Psoas muscle (tissue), 8 donors: ENCODE measurements around the gene VWF. TPM values are rescaled to one million over a fixed set of nuclear protein-coding genes. Genes with fewer than 3 reads are reported as not detected.

Experiments
- ATAC-seq, 4 donors: fragments of 200-7000 bp; cut with Tn5 transposase; one replicate each; pipeline ENCODE4 v1.9.1; 2020; ENCODE audit warnings: moderate library complexity in 3 of 4, mild to moderate bottlenecking in 2 of 4
- DNase-seq, 2 donors: peaks; one replicate each; pipeline ENCODE4 v3.0.0-alpha.2; 2020
- H3K27ac ChIP-seq: fragments of 200-600 bp; one replicate; pipeline ENCODE4 v1.8.0; 2022
- H3K27me3 ChIP-seq, 3 donors: fragments of 200-600 bp in 1 of 3; one replicate each; pipeline versions ENCODE4 v1.6.1 to v1.8.0; 2013 to 2022; ENCODE audit warnings: low read length in 2 of 3, mild to moderate bottlenecking in 2 of 3, moderate library complexity in 1 of 3; ENCODE audit not compliant: insufficient read depth in 3 of 3
- H3K36me3 ChIP-seq, 2 donors: fragments of 200-600 bp in 1 of 2; one replicate each; pipeline versions ENCODE4 v1.6.1 to v1.8.0; 2013 to 2022; ENCODE audit warnings: low read depth in 1 of 2, mild to moderate bottlenecking in 1 of 2, moderate library complexity in 1 of 2; ENCODE audit not compliant: insufficient read depth in 1 of 2
- H3K4me1 ChIP-seq: fragments of 200-600 bp; one replicate; pipeline ENCODE4 v1.8.0; 2022
- H3K4me3 ChIP-seq: fragments of 200-600 bp; one replicate; pipeline ENCODE4 v1.8.0; 2022; ENCODE audit warnings: mild to moderate bottlenecking
- H3K9me3 ChIP-seq: fragments of 200-600 bp; one replicate; pipeline ENCODE4 v1.8.0; 2022
- whole genome bisulfite sequencing, 3 donors: extraction: QIAGEN DNeasy Blood & Tissue Kit; methylation state at CpG; one replicate each; pipeline versions ENCODE4 v1.1.6 to v1.1.7; 2013; 5-methylcytosine and 5-hydroxymethylcytosine counted together
- intact Hi-C, 2 donors: fragments of 100-400 bp; cut with DNase I; formaldehyde crosslinking; loops; one replicate each; pipeline versions ENCODE4 v1.11.0 to v1.14.2; 2022
- polyA plus RNA-seq, 3 donors: library from polyadenylated mRNA; stranded (reverse); fragments of 200-250 nt; gene quantifications; one replicate each; pipeline ENCODE4 v1.2.3, GENCODE V29; 2013
- total RNA-seq, 4 donors: library from RNA; stranded (reverse); fragmentation: NEBNext Ultra II Directional in 2 of 4; extraction: Animal tissue kit (Norgen Biotek cat#: 25700) in 2 of 4; gene quantifications; one replicate each; pipeline versions ENCODE4 v1.2.1 to v1.2.4, GENCODE V29; 2021 to 2023
- TF ChIP-seq, protein P1 (sequence below): fragments of 200-600 bp; IDR thresholded peaks from one replicate; pipeline ENCODE4 v1.8.0; 2022; ENCODE audit warnings: antibody characterized with exemption
- donor health status: healthy with polysubstance abuse.
- donor health status: DM: no; HTN: no; CAD: no; lungs with moderate emphysema.
- donor health status: Bipolar disorder and iron deficiency.
- donor health status: healthy.
- donor health status: DM: yes; HTN: yes; CAD: no.
- donor health status: DM: no; HTN: no; CAD: no.
- donor health status: DM: no; HTN: no; CAD: no.
- donor health status: DM: yes; HTN: yes; CAD: no.

Gene VWF
- total and polyA plus RNA-seq, 7 donors, result 49.6 to 206 (median 122) TPM

DNA sequence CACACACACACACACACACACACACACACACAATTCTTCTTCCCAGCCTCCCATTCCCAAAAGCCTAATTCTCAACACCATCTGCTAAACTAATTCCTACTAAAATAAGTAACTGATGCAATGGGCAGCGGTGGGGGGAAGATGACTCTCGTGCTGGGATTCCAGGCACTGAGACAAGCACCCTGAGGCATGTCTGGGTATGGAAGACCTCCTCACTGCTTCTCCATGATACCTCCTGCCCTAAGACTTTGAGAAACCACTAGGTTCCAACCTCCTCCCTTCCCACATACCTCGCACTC, 789 bp upstream of the VWF start:
- DNase-seq, result no peak
- intact Hi-C loops, result no loop called here

DNA sequence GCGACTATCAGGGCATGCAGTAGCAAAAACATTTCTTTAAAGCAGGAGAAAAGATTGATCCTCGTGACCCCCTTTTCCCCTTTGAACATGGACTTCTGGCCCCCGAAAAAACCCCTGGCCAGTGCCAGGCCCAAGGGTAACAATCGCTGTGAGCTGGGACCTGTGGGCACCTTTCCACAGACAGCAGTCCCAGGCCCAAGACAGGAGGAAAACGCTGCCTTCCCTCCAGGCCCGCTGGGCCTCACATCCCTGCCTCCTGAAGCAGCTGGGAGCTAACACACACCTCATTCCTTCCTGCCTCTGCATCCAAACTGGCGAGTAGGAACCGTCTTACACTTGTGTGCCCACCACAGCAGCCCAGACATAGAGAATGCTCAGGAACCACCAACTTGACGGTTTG, 1.2 kb downstream of the VWF start:
- Histone ChIP-seq H3K27me3 (no peaks in the 10 kb centered on the region), H3K4me1 (no peaks in the 10 kb centered on the region), H3K9me3 (no peaks in the 10 kb centered on the region), H3K4me3 (peak overlapping the region; percentile 60), H3K27ac (peak overlapping the region; percentile 74), H3K36me3 (no peaks in the 10 kb centered on the region)
- TF ChIP-seq, protein P1, sequence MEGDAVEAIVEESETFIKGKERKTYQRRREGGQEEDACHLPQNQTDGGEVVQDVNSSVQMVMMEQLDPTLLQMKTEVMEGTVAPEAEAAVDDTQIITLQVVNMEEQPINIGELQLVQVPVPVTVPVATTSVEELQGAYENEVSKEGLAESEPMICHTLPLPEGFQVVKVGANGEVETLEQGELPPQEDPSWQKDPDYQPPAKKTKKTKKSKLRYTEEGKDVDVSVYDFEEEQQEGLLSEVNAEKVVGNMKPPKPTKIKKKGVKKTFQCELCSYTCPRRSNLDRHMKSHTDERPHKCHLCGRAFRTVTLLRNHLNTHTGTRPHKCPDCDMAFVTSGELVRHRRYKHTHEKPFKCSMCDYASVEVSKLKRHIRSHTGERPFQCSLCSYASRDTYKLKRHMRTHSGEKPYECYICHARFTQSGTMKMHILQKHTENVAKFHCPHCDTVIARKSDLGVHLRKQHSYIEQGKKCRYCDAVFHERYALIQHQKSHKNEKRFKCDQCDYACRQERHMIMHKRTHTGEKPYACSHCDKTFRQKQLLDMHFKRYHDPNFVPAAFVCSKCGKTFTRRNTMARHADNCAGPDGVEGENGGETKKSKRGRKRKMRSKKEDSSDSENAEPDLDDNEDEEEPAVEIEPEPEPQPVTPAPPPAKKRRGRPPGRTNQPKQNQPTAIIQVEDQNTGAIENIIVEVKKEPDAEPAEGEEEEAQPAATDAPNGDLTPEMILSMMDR, result no peak
- no peak for ATAC-seq
- intact Hi-C loops, result no loop called here
- no peak for DNase-seq
- 67 to 74% (median 70%) methylated on average over 9 of the region's 9 CpGs for WGBS, 3 donors

More for the DNA sequence above, 789 bp upstream of the VWF start:
- WGBS, 3 donors, result 47 to 57% (median 50%) methylated on average over 3 of the region's 3 CpGs
- Histone ChIP-seq H3K36me3 (no peaks in the 10 kb centered on the region), H3K9me3 (no peaks in the 10 kb centered on the region), H3K4me3 (no peak overlapping the region), H3K27ac (peak overlapping the region; percentile 57), H3K27me3 (no peaks in the 10 kb centered on the region), H3K4me1 (no peaks in the 10 kb centered on the region)
- ATAC-seq, result peak in 3 of 4 donors; percentile 29 to 50 (median 31)
- TF ChIP-seq, protein P1, result no peak

DNA sequence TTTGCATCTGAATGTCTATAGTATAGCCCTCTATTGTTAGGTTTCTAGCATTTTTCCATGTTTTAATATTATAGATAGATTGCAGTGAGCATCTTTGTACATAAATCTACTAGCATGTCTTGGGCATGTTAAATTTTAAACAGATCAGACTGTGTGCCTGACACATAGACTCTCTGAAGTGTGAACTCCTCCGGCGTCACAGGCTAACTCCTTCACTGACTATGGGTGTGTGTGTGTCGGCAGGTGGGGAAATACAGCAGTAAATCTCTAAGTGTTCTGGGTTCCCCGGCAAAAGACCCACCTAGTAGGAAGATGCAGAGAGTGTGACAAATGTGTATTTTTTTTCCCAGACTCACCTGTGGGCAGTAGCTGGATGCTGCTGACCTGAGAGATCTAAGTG, 2.3 kb downstream of the VWF start:
- Histone ChIP-seq H3K36me3 (no peaks in the 10 kb centered on the region), H3K9me3 (no peaks in the 10 kb centered on the region), H3K4me1 (no peaks in the 10 kb centered on the region), H3K4me3 (peak overlapping the region; percentile 60), H3K27ac (peak overlapping the region; percentile 74), H3K27me3 (no peaks in the 10 kb centered on the region)
- 50 to 73% (median 71%) methylated on average over 4 of the region's 4 CpGs for WGBS, 3 donors
- DNase-seq (no peak), ATAC-seq (no peak)
- TF ChIP-seq, protein P1, result no peak
- intact Hi-C loops, result no loop called here

DNA sequence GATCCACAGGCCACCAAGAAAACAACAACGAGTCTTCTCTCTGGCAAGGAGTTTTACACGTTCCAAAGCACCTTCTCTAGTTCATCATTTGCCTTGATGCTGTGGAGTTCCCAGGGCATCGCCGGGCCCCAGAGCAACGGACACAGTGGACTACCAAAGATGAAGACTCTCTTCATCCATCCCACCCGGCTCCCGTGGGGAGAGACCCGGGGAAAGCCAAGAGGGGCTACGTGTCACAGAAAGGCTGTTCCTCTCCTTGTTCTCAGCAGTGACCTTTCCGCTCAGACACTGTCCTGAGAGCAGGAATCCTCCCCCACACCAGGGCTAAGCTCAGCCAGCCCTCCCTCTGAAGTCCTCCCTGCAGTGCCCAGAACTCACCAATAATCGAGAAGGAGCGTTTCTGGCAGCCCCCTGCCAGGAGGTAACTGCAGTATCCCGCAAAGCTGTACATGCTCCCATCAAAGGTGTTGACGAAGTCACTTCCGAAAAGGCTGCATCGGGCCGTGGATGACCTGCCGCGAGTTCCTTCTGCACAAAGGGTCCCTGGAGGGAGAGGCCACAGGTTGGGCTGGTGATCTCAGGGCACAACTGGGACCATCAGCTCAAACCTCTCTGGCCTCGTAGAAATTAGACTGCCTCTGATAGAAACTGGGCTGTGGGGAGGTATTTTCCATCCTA, 3.5 kb downstream of the VWF start:
- no peak for DNase-seq
- H3K4me3 ChIP-seq, result peak overlapping the region; percentile 60
- no peak for ATAC-seq
- WGBS, 3 donors, result 68 to 70% (median 69%) methylated on average over 20 of the region's 20 CpGs
- H3K27me3 ChIP-seq, result no peaks in the 10 kb centered on the region
- TF ChIP-seq, protein P1, result no peak
- H3K36me3 ChIP-seq, result no peaks in the 10 kb centered on the region
- no peaks in the 10 kb centered on the region for H3K9me3 ChIP-seq
- H3K4me1 ChIP-seq, result no peaks in the 10 kb centered on the region
- intact Hi-C loops, result no loop called here
- peak overlapping the region; percentile 74 for H3K27ac ChIP-seq
